ENCODE results near the gene ACADS.

Gene ACADS

DNA sequence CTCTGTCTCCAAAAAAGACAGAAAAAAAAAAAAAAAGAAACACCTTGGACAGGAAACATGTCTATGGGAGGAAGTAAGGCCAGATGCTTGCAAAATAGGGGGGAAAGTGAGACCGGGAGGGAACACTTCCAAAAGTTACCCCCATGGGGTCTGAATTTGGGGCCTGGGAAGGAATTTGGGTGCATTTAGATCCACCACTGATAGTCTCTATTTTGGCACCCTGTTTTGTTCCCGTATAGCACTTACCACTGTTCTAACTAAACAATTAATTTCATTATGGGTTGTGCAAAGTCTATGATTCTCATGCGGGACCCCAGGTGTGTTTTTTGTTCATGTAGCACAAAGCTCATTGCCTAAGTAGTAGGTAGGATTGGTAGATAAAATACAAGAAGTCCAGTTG lies 40.1 kb upstream of the ACADS start (continued):
- TF ChIP-seq ZNF792 (tag by site-specific recombination; IDR thresholded peaks at IDR 0.05) (no peak), ZBTB20 (tag by site-specific recombination; IDR thresholded peaks at IDR 0.05) (no peak), ZNF558 (tag by site-specific recombination; IDR thresholded peaks at IDR 0.05) (no peak), ZNF114 (tag by site-specific recombination; IDR thresholded peaks at IDR 0.05) (no peak), ZNF354C (tag by site-specific recombination; IDR thresholded peaks at IDR 0.05; ENCODE audit: borderline replicate concordance, low read depth) (no peak), KLF17 (tag by site-specific recombination; IDR thresholded peaks at IDR 0.05) (no peak), ZNF629 (tag by site-specific recombination; IDR thresholded peaks at IDR 0.05) (no peak)

- Histone ChIP-seq H3K4me1 (ENCODE audit: control insufficient read depth, insufficient read depth, low read length) (peaks cover 9% of the 10 kb centered on the region; the same call in 1 of the 2 replicates), H3K9me3 (ENCODE audit: control insufficient read depth, insufficient read depth, low read depth, low read length) (no peaks in the 10 kb centered on the region), H3K36me3 (ENCODE audit: control insufficient read depth in 2 of 2, insufficient read depth in 1 of 2, low read length in 2 of 2) (no peaks in the 10 kb centered on the region), H3K27ac (ENCODE audit: extremely low read depth, low read depth, low read length) (peak overlapping the region; percentile 75), H3K4me3 (ENCODE audit: low read depth, low read length) (peak overlapping the region; percentile 81)
- POLR2A ChIA-PET = interaction anchor here (0.6 to 1.5 kb wide), 7 partner anchors 12 to 395 kb away, joined by 3 to 6 read pairs (median 4); partner anchors contain the start of genes POP5 and RNU4-2
- CTCF ChIA-PET = interaction anchor here (0.7 to 1.5 kb wide), 3 partner anchors 31 to 39 kb away, joined by 3 to 6 read pairs (median 3); no protein-coding TSS in a partner anchor
- no peak for TF ChIP-seq SP7 (tag by site-specific recombination; IDR thresholded peaks at IDR 0.05)
- no peak for TF ChIP-seq ZNF473 (tag by site-specific recombination; IDR thresholded peaks at IDR 0.05)
- peak; percentile 99 for TF ChIP-seq PRDM10 (tag by site-specific recombination; IDR thresholded peaks at IDR 0.05)
- TF ChIP-seq REPIN1 (tag by site-specific recombination; IDR thresholded peaks at IDR 0.05; ENCODE audit: low read depth) = no peak
- TF ChIP-seq ZNF350 (tag by site-specific recombination; IDR thresholded peaks at IDR 0.05) = no peak
- no peak for TF ChIP-seq HOXA7 (CRISPR knock-in tag; IDR thresholded peaks at IDR 0.05; ENCODE audit: borderline replicate concordance)
- TF ChIP-seq ZNF585B (tag by site-specific recombination; IDR thresholded peaks at IDR 0.05) = no peak
- TF ChIP-seq ZFHX2 (tag by site-specific recombination; conservative IDR thresholded peaks at IDR 0.05) = peak; percentile 67
- peak; percentile 80 for TF ChIP-seq ZNF600 (tag by site-specific recombination; IDR thresholded peaks at IDR 0.05)
- no peak for TF ChIP-seq ZSCAN16 (tag by site-specific recombination; IDR thresholded peaks at IDR 0.05)
- TF ChIP-seq SCRT1 (tag by site-specific recombination; IDR thresholded peaks at IDR 0.05; ENCODE audit: borderline replicate concordance) = no peak
- no peak for TF ChIP-seq ZFP41 (tag by site-specific recombination; IDR thresholded peaks at IDR 0.05; ENCODE audit: borderline replicate concordance)
- no peak for TF ChIP-seq ZNF138 (tag by site-specific recombination; IDR thresholded peaks at IDR 0.05; ENCODE audit: borderline replicate concordance)
- TF ChIP-seq ZNF416 (tag by site-specific recombination; IDR thresholded peaks at IDR 0.05) = no peak
- TF ChIP-seq ZSCAN30 (tag by site-specific recombination; IDR thresholded peaks at IDR 0.05) = peak; percentile 43
- no peak for TF ChIP-seq ZNF776 (tag by site-specific recombination; IDR thresholded peaks at IDR 0.05; ENCODE audit: borderline replicate concordance)
- no peak for TF ChIP-seq ZBTB6 (tag by site-specific recombination; IDR thresholded peaks at IDR 0.05)
- 0 out of 2 replicates have a peak, but pooled peaks have one; percentile 5 for TF ChIP-seq ZNF76 (tag by site-specific recombination; IDR thresholded peaks at IDR 0.05; ENCODE audit: borderline replicate concordance, low read depth)
- TF ChIP-seq ZNF280C (tag by site-specific recombination; IDR thresholded peaks at IDR 0.05) = no peak
- peak; percentile 21; the same call in 1 of the 2 replicates for TF ChIP-seq ZNF2 (tag by site-specific recombination; IDR thresholded peaks at IDR 0.05)
- TF ChIP-seq ZNF214 (tag by site-specific recombination; IDR thresholded peaks at IDR 0.05; ENCODE audit: borderline replicate concordance) = no peak
- TF ChIP-seq ZSCAN23 (tag by site-specific recombination; IDR thresholded peaks at IDR 0.05) = no peak
Observed at GRCh38 chr12:120686151-120686689, 39.4 kb upstream of the ACADS start.

All from HEK293 (cell line).